Cardiac muscle cell (in vitro differentiated cells and primary cell): ENCODE data around the gene ASIC4. TPM values are rescaled to one million over a fixed set of nuclear protein-coding genes. Genes with fewer than 3 reads are reported as not detected.

Experiments used
- DNase-seq, 2 donors: peaks; one replicate each; pipeline versions ENCODE4 v3.0.0 to v3.0.0-alpha.2; 2010 to 2017; ENCODE audit warnings: low read depth in 1 of 2, low spot score in 1 of 2
- H3K27ac ChIP-seq: fragments of 200-600 bp; sonication (generic); 2 replicates; pipeline ENCODE4 v1.5.1; 2016
- H3K27me3 ChIP-seq: fragments of 200-600 bp; sonication (generic); 2 replicates; pipeline ENCODE4 v1.6.0; 2016; ENCODE audit warnings: control low read depth
- H3K36me3 ChIP-seq: fragments of 200-600 bp; sonication (generic); 2 replicates; pipeline ENCODE4 v1.5.1; 2016; ENCODE audit warnings: control low read depth
- H3K4me1 ChIP-seq: fragments of 200-600 bp; sonication (generic); 2 replicates; pipeline ENCODE4 v1.8.1; 2017; ENCODE audit warnings: low read depth, mild to moderate bottlenecking, mixed run types
- H3K4me3 ChIP-seq: fragments of 200-600 bp; sonication (generic); 2 replicates; pipeline ENCODE4 v1.5.1; 2016; ENCODE audit warnings: mild to moderate bottlenecking
- H3K9me3 ChIP-seq: fragments of 200-600 bp; sonication (generic); 2 replicates; pipeline ENCODE4 v1.5.1; 2017; ENCODE audit warnings: low read depth, mild to moderate bottlenecking, control low read depth
- polyA plus RNA-seq: library from polyadenylated mRNA; unstranded; fragments of >200 nt; fragmentation: Nextera tagmentation; extraction: Ambion mirVana; gene quantifications from 2 replicates; pipeline ENCODE4 v1.2.1, GENCODE V29; 2016
- total RNA-seq: library from RNA; depleted of rRNA; stranded (reverse); fragments of >200 nt; gene quantifications from 2 replicates; pipeline ENCODE4 v1.2.3, GENCODE V29; 2016
- TF ChIP-seq, protein P1 (sequence below): IDR thresholded peaks from 2 replicates; pipeline ENCODE4 v1.5.1; 2012; ENCODE audit warnings: low read depth, mild to moderate bottlenecking, low read length

ASIC4 gene
- total and polyA plus RNA-seq, 2 experiments from 2014 or later, result 3.3 to 9.5 TPM

DNA sequence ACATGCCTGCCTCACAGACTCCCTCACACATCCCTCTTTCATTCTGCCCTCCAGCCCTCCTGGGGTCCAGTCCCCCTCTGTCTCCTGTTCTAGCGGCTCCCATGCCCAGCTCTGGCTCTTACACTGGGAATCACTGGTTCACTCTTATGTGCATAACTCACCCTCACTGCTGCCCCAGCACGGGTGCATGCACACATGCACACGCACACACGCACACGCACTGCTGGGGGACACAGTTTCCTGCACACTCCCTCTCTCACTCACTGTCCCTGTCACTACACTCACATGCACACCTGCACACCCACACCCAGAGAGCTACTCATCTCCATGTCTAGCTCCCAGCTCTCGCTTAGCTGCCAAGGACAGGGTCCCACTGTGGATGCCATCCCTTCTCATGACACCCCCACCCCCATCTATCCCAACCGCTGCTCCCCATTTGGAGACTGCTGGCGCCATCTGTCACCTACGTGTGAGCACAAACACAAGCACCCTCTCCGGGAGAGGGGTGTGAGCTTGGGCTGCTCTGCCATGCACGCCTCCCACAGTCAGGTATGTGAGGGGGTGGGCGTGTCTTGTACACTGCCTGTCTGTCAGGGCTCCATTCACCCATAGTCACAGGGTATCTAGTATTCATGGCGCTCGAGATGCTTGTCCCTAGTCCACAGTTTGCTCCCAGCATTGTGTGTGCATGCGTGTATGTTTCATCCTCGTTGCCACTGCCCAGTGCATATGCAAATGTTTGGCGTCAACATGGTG lies 1.8 kb downstream of the ASIC4 start:
- TF ChIP-seq, protein P1, sequence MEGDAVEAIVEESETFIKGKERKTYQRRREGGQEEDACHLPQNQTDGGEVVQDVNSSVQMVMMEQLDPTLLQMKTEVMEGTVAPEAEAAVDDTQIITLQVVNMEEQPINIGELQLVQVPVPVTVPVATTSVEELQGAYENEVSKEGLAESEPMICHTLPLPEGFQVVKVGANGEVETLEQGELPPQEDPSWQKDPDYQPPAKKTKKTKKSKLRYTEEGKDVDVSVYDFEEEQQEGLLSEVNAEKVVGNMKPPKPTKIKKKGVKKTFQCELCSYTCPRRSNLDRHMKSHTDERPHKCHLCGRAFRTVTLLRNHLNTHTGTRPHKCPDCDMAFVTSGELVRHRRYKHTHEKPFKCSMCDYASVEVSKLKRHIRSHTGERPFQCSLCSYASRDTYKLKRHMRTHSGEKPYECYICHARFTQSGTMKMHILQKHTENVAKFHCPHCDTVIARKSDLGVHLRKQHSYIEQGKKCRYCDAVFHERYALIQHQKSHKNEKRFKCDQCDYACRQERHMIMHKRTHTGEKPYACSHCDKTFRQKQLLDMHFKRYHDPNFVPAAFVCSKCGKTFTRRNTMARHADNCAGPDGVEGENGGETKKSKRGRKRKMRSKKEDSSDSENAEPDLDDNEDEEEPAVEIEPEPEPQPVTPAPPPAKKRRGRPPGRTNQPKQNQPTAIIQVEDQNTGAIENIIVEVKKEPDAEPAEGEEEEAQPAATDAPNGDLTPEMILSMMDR, result no peak
- DNase-seq, result no peak
- H3K4me3 ChIP-seq, result no peak overlapping the region
- no peaks in the 10 kb centered on the region for H3K36me3 ChIP-seq
- no peaks in the 10 kb centered on the region for H3K9me3 ChIP-seq
- peaks cover 64% of the 10 kb centered on the region for H3K4me1 ChIP-seq
- no peak overlapping the region for H3K27ac ChIP-seq
- H3K27me3 ChIP-seq, result no peaks in the 10 kb centered on the region

DNA sequence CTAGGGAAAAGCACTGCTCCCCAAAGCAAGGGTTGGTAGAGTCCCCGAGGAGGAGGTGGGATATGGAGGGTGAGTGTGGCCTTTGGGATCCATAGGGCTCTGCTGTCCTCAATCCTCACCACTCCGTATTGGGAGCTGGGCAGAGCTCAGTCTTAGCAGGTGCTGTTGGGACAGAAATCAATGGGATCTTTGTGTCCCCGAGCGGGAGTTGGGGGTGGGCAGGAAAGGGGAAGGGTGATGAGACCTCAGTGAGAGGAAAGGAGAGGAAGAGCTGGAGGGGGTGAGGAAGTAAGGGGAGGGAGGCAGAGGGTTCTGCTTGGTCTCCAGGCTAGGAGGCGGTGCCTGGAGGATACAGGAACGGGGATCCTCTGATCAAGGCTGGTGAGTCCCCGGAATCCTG lies 2.6 kb downstream of the ASIC4 start:
- Histone ChIP-seq H3K4me1 (peaks cover 68% of the 10 kb centered on the region), H3K4me3 (no peak overlapping the region), H3K27me3 (no peaks in the 10 kb centered on the region)

DNA sequence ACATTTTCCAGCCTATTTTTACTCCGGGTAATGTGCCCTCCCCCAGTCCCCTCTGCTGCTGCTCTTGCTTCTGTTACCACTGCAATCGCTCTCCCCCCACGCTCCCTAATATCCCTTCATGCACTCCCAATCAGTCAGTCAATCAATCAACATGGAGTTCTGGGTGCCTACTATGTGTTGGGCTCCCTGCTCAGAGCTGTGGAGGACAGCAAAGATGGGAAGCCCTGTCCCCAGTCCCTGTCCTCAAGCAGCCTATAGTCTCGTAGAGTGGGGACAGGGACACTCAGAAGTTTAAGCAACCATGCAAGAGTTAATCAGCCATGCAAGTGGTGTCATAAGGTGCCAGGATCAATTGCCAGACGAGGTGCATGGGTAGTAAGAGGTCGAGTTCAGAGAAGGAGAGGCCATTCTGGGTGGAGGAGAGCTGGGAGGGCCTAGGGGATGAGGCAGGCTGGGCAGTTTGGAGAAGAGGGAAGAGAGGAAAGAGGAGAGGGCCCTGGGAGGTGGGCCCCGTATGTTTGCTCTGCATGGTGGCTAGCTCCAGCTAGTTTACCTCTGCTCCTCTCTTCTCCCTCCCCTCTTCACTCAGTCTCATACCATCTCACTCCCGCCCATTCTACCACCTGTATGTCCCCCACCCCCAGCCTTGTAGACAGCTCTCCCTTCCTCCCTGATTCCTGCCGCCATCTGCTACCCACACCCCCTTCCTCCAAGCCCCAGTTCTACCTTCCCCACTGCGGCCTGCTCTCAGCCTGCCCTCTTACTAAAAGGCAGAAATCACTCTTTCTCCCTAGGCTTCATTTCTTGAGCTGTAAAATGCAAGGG lies 3.9 kb downstream of the ASIC4 start:
- Histone ChIP-seq H3K36me3 (no peaks in the 10 kb centered on the region), H3K4me1 (peaks cover 68% of the 10 kb centered on the region)

More for the DNA sequence above, 2.6 kb downstream of the ASIC4 start:
- Histone ChIP-seq H3K9me3 (no peaks in the 10 kb centered on the region), H3K27ac (no peak overlapping the region), H3K36me3 (no peaks in the 10 kb centered on the region)
- TF ChIP-seq, protein P1, result no peak
- no peak for DNase-seq

DNA sequence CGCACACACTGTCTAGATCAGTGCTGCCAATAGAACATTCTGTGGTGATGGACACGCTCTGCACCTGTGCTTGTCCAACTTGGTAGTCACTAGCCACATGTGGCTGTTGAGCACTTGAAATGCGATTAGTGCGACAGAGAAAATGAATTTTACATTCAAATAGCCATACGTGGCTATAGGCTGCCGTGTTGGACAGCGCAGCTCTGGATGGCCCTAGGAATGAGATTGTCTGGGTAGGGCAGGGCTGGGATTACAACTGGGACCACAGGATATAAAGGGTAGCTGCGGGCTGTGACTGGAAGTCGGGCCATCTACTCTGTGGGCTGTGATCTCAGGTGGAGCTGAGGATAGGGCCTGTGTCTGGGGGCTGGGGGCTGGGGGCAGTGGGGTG lies 5.2 kb downstream of the ASIC4 start:
- DNase-seq, result no peak
- TF ChIP-seq, protein P1, result no peak
- peaks cover 63% of the 10 kb centered on the region for H3K4me1 ChIP-seq
- no peak overlapping the region for H3K27ac ChIP-seq
- no peaks in the 10 kb centered on the region for H3K27me3 ChIP-seq
- H3K36me3 ChIP-seq, result no peaks in the 10 kb centered on the region
- no peaks in the 10 kb centered on the region for H3K9me3 ChIP-seq
- H3K4me3 ChIP-seq, result no peak overlapping the region

More for the DNA sequence above, 3.9 kb downstream of the ASIC4 start:
- TF ChIP-seq, protein P1, result no peak
- no peaks in the 10 kb centered on the region for H3K9me3 ChIP-seq
- no peaks in the 10 kb centered on the region for H3K27me3 ChIP-seq
- no peak for DNase-seq
- H3K4me3 ChIP-seq, result no peak overlapping the region
- H3K27ac ChIP-seq, result no peak overlapping the region

GRCh38 chr2:219520079-219520478 lies 5.8 kb downstream of the ASIC4 start:
- Histone ChIP-seq H3K27ac (peak overlapping the region; percentile 81), H3K4me1 (peaks cover 63% of the 10 kb centered on the region), H3K4me3 (no peak overlapping the region), H3K36me3 (no peaks in the 10 kb centered on the region), H3K9me3 (no peaks in the 10 kb centered on the region), H3K27me3 (no peaks in the 10 kb centered on the region)
- TF ChIP-seq, protein P1, result no peak
- DNase-seq, result no peak
